LNCaP clone FGC (cell line): Measurements from ENCODE around the gene CORO2B.
"Not testable (repeated sequence)": the region's sequence is repeated elsewhere in the genome, so short reads cannot be mapped to it uniquely, and the experiment has no call there.

ENCODE experiments used
- DNase-seq: peaks from one replicate; pipeline ENCODE4 v3.0.0-alpha.2; 2011; ENCODE audit warnings: low read depth
- H3K4me3 ChIP-seq: 2 replicates; pipeline ENCODE4 v1.5.1; 2011; ENCODE audit warnings: mild to moderate bottlenecking, low read depth, low read length, control low read depth
- CTCF ChIP-seq: IDR thresholded peaks from 2 replicates; pipeline ENCODE4 v1.5.1; 2012; ENCODE audit warnings: mild to moderate bottlenecking; ENCODE audit not compliant: control insufficient read depth, insufficient read depth; ENCODE audit errors: extremely low read depth

CORO2B gene

GRCh38 chr15:68739390-68740080 lies 160.7 kb downstream of the CORO2B start:
- no peak for TF ChIP-seq CTCF
- no peak overlapping the region for H3K4me3 ChIP-seq
- no peak for DNase-seq

GRCh38 chr15:68743256-68743655 lies 164.5 kb downstream of the CORO2B start:
- TF ChIP-seq CTCF: no peak
- no peak overlapping the region for H3K4me3 ChIP-seq
- DNase-seq: no peak

- no peak for TF ChIP-seq CTCF
- DNase-seq: no peak
- no peak overlapping the region for H3K4me3 ChIP-seq
Observed at GRCh38 chr15:68749365-68749764, 170.6 kb downstream of the CORO2B start.

GRCh38 chr15:68749793-68750192 lies 171.0 kb downstream of the CORO2B start:
- DNase-seq: no peak
- no peak for TF ChIP-seq CTCF

GRCh38 chr15:68751622-68752021 lies 172.8 kb downstream of the CORO2B start:
- no peak for DNase-seq
- no peak for TF ChIP-seq CTCF
- no peak overlapping the region for H3K4me3 ChIP-seq

More at GRCh38 chr15:68749793-68750192, 171.0 kb downstream of the CORO2B start:
- H3K4me3 ChIP-seq: no peak overlapping the region

GRCh38 chr15:68755731-68756130 lies 176.9 kb downstream of the CORO2B start:
- DNase-seq: no peak
- TF ChIP-seq CTCF: no peak
- no peak overlapping the region for H3K4me3 ChIP-seq

- H3K4me3 ChIP-seq, DNase-seq: not testable (repeated sequence)
Observed at GRCh38 chr15:68759982-68760579, 181.3 kb downstream of the CORO2B start.
